ENCODE data around the gene HIVEP3.

Gene HIVEP3

GRCh38 chr1:41523949-41524675 is 394.6 kb downstream of the HIVEP3 start:
- TF ChIP-seq, protein P1, sequence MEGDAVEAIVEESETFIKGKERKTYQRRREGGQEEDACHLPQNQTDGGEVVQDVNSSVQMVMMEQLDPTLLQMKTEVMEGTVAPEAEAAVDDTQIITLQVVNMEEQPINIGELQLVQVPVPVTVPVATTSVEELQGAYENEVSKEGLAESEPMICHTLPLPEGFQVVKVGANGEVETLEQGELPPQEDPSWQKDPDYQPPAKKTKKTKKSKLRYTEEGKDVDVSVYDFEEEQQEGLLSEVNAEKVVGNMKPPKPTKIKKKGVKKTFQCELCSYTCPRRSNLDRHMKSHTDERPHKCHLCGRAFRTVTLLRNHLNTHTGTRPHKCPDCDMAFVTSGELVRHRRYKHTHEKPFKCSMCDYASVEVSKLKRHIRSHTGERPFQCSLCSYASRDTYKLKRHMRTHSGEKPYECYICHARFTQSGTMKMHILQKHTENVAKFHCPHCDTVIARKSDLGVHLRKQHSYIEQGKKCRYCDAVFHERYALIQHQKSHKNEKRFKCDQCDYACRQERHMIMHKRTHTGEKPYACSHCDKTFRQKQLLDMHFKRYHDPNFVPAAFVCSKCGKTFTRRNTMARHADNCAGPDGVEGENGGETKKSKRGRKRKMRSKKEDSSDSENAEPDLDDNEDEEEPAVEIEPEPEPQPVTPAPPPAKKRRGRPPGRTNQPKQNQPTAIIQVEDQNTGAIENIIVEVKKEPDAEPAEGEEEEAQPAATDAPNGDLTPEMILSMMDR (IDR thresholded peaks at IDR 0.05; ENCODE audit: unreplicated experiment in 3 of 3) = no peak
- Mint-ChIP-seq H3K36me3 (ENCODE audit: low read depth) (no peaks in the 10 kb centered on the region), H3K27ac (no peak overlapping the region), H3K4me3 (no peak overlapping the region), H3K9me3 (no peaks in the 10 kb centered on the region), H3K4me1 (peaks cover 19% of the 10 kb centered on the region), H3K27me3 (ENCODE audit: low read depth) (peaks cover 16% of the 10 kb centered on the region)

- H3K27ac Mint-ChIP-seq = no peak overlapping the region
- no peaks in the 10 kb centered on the region for H3K9me3 Mint-ChIP-seq
- H3K27me3 Mint-ChIP-seq (ENCODE audit: low read depth) = peaks cover 19% of the 10 kb centered on the region
- peaks cover 19% of the 10 kb centered on the region for H3K4me1 Mint-ChIP-seq
- H3K36me3 Mint-ChIP-seq (ENCODE audit: low read depth) = no peaks in the 10 kb centered on the region
- no peak overlapping the region for H3K4me3 Mint-ChIP-seq
- TF ChIP-seq, protein P1 (IDR thresholded peaks at IDR 0.05; ENCODE audit: unreplicated experiment in 3 of 3) = no peak
Observed at GRCh38 chr1:41523071-41523470, 395.7 kb downstream of the HIVEP3 start.

GRCh38 chr1:41521766-41522165 is 397.0 kb downstream of the HIVEP3 start:
- Mint-ChIP-seq H3K36me3 (ENCODE audit: low read depth) (no peaks in the 10 kb centered on the region), H3K4me1 (peaks cover 32% of the 10 kb centered on the region), H3K27ac (no peak overlapping the region), H3K4me3 (no peak overlapping the region), H3K27me3 (ENCODE audit: low read depth) (peaks cover 20% of the 10 kb centered on the region), H3K9me3 (no peaks in the 10 kb centered on the region)
- TF ChIP-seq, protein P1 (IDR thresholded peaks at IDR 0.05; ENCODE audit: unreplicated experiment in 3 of 3) = no peak

DNA sequence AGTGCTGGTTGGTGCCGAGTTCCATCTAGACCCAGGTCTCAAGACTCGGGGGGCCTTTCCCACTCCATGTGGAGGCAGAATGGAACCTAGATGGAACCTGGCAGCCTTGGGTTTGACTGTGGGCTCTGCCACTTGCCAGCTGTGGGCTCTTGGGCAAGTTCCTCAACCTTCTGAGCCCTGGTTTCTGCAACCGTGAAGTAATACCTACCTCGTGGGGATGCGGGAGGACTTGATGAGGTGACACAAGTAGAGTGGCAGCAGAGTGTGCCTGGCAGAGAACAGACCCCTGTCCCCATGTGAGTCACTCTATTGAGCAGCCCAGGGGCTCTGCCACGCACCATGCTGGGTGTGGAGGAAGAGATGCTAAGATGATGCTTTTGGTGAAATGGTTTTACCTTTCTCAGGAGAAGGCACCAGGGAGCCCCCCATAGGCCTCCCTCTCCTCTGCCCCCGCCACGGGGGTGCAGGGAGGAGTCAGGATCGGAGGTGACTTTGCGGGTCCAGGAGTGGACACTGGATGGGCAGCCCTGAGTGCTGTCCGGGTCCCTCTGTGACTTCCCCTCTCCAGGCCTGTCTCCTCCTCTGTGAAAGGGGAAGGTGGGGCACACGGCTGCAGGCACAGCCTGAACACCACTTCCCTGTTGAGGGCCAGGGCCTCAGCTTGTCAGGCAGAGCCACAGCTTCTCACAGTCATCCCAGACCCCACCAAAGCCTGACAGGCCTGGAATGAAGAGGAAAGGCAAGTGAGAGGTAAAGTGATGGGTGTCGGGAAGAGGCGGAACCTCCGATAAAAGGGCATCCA is 397.6 kb downstream of the HIVEP3 start:
- TF ChIP-seq, protein P1 (IDR thresholded peaks at IDR 0.05; ENCODE audit: unreplicated experiment in 3 of 3) = no peak
- no peak overlapping the region for H3K4me3 Mint-ChIP-seq
- H3K27ac Mint-ChIP-seq = no peak overlapping the region
- peaks cover 19% of the 10 kb centered on the region for H3K27me3 Mint-ChIP-seq (ENCODE audit: low read depth)
- H3K36me3 Mint-ChIP-seq (ENCODE audit: low read depth) = no peaks in the 10 kb centered on the region
- no peaks in the 10 kb centered on the region for H3K9me3 Mint-ChIP-seq
- peaks cover 38% of the 10 kb centered on the region for H3K4me1 Mint-ChIP-seq

GRCh38 chr1:41519667-41520066 is 399.1 kb downstream of the HIVEP3 start:
- peaks cover 24% of the 10 kb centered on the region for H3K27me3 Mint-ChIP-seq (ENCODE audit: low read depth)

More at GRCh38 chr1:41519667-41520066, 399.1 kb downstream of the HIVEP3 start:
- TF ChIP-seq, protein P1 (IDR thresholded peaks at IDR 0.05; ENCODE audit: unreplicated experiment in 3 of 3) = no peak
- peaks cover 45% of the 10 kb centered on the region for H3K4me1 Mint-ChIP-seq
- H3K27ac Mint-ChIP-seq = no peak overlapping the region
- H3K4me3 Mint-ChIP-seq = no peak overlapping the region
- no peaks in the 10 kb centered on the region for H3K9me3 Mint-ChIP-seq
- no peaks in the 10 kb centered on the region for H3K36me3 Mint-ChIP-seq (ENCODE audit: low read depth)

Data from nephron (organoid).